Osteocyte (in vitro differentiated cells): Measurements from ENCODE around the gene CCDC51. TPM values are rescaled to one million over a fixed set of nuclear protein-coding genes. Genes with fewer than 3 reads are reported as not detected.

Source experiments
- DNase-seq: peaks from one replicate; pipeline ENCODE4 v3.0.0; 2021; ENCODE audit warnings: mixed read lengths; ENCODE audit not compliant: unreplicated experiment; ENCODE audit errors: extremely low spot score
- H3K27ac Mint-ChIP-seq: one replicate; pipeline ENCODE4 v1.8.0; 2021; ENCODE audit warnings: mild to moderate bottlenecking, mixed read lengths; ENCODE audit not compliant: unreplicated experiment
- H3K27me3 Mint-ChIP-seq: one replicate; pipeline ENCODE4 v1.8.0; 2021; ENCODE audit warnings: mixed read lengths; ENCODE audit not compliant: unreplicated experiment
- H3K36me3 Mint-ChIP-seq: one replicate; pipeline ENCODE4 v1.8.0; 2021; ENCODE audit warnings: mixed read lengths; ENCODE audit not compliant: unreplicated experiment
- H3K4me1 Mint-ChIP-seq: one replicate; pipeline ENCODE4 v1.8.0; 2021; ENCODE audit warnings: mixed read lengths; ENCODE audit not compliant: unreplicated experiment
- H3K4me3 Mint-ChIP-seq: one replicate; pipeline ENCODE4 v1.8.0; 2021; ENCODE audit warnings: mild to moderate bottlenecking, moderate library complexity, mixed read lengths; ENCODE audit not compliant: unreplicated experiment
- H3K9me3 Mint-ChIP-seq: one replicate; pipeline ENCODE4 v1.8.0; 2021; ENCODE audit warnings: mixed read lengths; ENCODE audit not compliant: unreplicated experiment
- CTCF ChIP-seq: fragments of 200-600 bp; sonication (generic); IDR thresholded peaks from 2 replicates; pipeline ENCODE4 v1.5.0; 2021; ENCODE audit warnings: antibody characterized with exemption, mild to moderate bottlenecking, moderate library complexity
- total RNA-seq: library from RNA; stranded (reverse); gene quantifications from 2 replicates; pipeline ENCODE4 v1.2.1, GENCODE V29; 2021

CCDC51 gene
- total RNA-seq, 1 donor from 2014 or later, result 11.3 TPM

DNA sequence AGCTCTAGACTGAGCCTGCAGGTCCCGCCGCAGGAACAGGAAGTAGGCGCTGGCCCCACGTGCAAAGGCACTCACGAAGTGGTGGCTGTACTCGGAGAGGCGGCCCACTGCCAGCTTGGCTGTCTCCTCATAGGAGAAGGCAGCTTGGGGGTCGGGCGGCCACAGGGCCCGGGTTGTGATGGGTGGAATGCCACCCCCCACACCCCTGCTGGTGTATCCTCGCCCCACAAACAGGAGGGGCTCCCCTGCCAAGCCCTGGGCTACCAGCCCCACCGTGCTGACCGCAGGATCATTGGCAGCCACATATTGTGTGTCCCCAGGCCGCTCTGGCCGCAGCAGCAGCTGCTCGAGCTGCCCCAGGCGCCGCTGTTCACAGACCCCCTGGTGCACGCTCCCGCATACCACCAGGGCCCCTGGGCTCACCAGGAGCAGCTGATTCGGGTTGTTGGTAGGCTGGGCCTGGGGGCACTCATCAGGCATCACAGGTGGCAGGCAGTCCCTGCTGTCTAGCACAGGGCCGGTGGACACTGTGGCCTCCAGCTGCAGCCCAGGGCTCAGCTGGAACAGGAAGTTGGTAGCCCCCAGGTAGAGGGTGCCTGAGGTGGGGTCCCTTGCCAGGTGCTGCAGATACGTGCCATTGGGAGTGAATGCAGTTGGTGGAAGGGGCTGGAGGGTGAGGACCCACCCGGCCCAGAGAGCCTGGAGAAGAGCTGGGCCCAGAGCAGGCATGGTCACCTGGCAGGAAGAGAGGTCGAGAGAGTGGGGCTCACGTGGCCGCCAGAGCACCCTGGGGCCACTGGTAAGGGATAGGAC is 15.8 kb downstream of the CCDC51 start:
- DNase-seq, result no peak
- H3K9me3 Mint-ChIP-seq, result no peaks in the 10 kb centered on the region
- no peaks in the 10 kb centered on the region for H3K27me3 Mint-ChIP-seq
- peaks cover 50% of the 10 kb centered on the region for H3K4me1 Mint-ChIP-seq
- no peak overlapping the region for H3K4me3 Mint-ChIP-seq
- peaks cover 6% of the 10 kb centered on the region for H3K36me3 Mint-ChIP-seq
- TF ChIP-seq CTCF, result no peak
- H3K27ac Mint-ChIP-seq, result peak overlapping the region; percentile 67

GRCh38 chr3:48423241-48423882 is 16.6 kb downstream of the CCDC51 start:
- Mint-ChIP-seq H3K27ac (no peak overlapping the region), H3K4me3 (no peak overlapping the region), H3K4me1 (peaks cover 49% of the 10 kb centered on the region), H3K27me3 (no peaks in the 10 kb centered on the region), H3K36me3 (peaks cover 6% of the 10 kb centered on the region), H3K9me3 (no peaks in the 10 kb centered on the region)
- no peak for TF ChIP-seq CTCF
- DNase-seq, result no peak

GRCh38 chr3:48422681-48423080 is 17.2 kb downstream of the CCDC51 start:
- no peak for DNase-seq
- Mint-ChIP-seq H3K4me1 (peaks cover 42% of the 10 kb centered on the region), H3K9me3 (no peaks in the 10 kb centered on the region), H3K27me3 (no peaks in the 10 kb centered on the region), H3K4me3 (no peak overlapping the region), H3K27ac (no peak overlapping the region), H3K36me3 (peaks cover 6% of the 10 kb centered on the region)
- no peak for TF ChIP-seq CTCF

DNA sequence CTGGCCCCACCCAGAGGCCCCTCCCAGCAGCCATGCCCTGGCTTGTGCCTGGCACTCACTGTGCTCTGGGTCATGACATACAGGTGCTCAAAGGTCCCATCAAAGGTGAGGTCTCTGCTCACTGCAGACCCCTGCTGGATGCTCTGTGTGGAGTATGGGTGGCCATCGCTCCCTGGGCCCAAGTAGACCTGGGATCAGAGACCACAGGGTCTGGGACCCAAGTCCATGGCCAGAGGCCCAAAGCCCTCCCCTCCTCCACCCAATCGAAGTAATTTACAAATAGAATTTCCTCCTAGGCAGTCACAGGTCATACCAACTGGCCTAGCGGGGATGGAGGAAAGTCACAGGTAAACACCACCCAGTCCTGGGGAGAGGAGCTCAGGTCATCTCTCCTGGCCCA is 17.6 kb downstream of the CCDC51 start:
- H3K9me3 Mint-ChIP-seq, result no peaks in the 10 kb centered on the region
- peaks cover 38% of the 10 kb centered on the region for H3K4me1 Mint-ChIP-seq
- H3K4me3 Mint-ChIP-seq, result no peak overlapping the region
- no peaks in the 10 kb centered on the region for H3K27me3 Mint-ChIP-seq
- peaks cover 9% of the 10 kb centered on the region for H3K36me3 Mint-ChIP-seq
- no peak for DNase-seq
- no peak for TF ChIP-seq CTCF
- no peak overlapping the region for H3K27ac Mint-ChIP-seq

DNA sequence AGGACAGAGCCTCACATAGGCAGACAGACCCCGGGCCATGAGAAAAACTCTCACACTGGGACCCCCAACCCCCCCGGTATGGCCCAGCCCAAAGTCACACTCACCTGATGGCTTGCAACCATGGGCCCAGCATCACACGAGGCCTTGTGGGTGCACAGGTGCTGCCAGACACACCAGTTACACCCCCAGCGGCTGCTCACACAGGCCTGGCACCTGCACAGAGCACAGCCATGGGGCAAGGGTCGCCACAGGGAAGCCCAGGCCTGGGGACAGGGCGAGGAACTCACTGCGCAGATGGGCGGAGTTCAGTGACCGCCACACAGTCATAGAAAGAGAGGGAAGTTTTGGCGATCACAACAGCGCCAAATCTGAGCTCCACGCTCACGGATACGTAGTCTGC is 19.4 kb downstream of the CCDC51 start:
- Mint-ChIP-seq H3K4me1 (peaks cover 21% of the 10 kb centered on the region), H3K27me3 (no peaks in the 10 kb centered on the region), H3K4me3 (no peak overlapping the region), H3K9me3 (no peaks in the 10 kb centered on the region), H3K27ac (no peak overlapping the region), H3K36me3 (peaks cover 17% of the 10 kb centered on the region)
- DNase-seq, result no peak
- no peak for TF ChIP-seq CTCF
